Tibial nerve (tissue), 4 donors: ENCODE data around the gene TSPAN32. TPM values are rescaled to one million over a fixed set of nuclear protein-coding genes. Genes with fewer than 3 reads are reported as not detected.

Experiments used
- DNase-seq, 2 donors: peaks; one replicate each; pipeline ENCODE4 v3.0.0-alpha.2; 2019; ENCODE audit warnings: low spot score in 2 of 2
- H3K27ac ChIP-seq, 4 donors: fragments of 200-600 bp; sonication (generic) in 3 of 4; one replicate each; pipeline ENCODE4 v1.5.1; 2017 to 2019; ENCODE audit warnings: mild to moderate bottlenecking in 1 of 4
- H3K27me3 ChIP-seq, 2 donors: fragments of 200-600 bp; sonication (generic) in 1 of 2; one replicate each; pipeline versions ENCODE4 v1.5.1 to v1.6.0; 2017 to 2019
- H3K36me3 ChIP-seq, 3 donors: fragments of 200-600 bp; sonication (generic); one replicate each; pipeline ENCODE4 v1.5.1; 2018 to 2019
- H3K4me1 ChIP-seq, 4 donors: fragments of 200-600 bp; sonication (generic) in 3 of 4; one replicate each; pipeline ENCODE4 v1.5.1; 2017 to 2019
- H3K4me3 ChIP-seq, 4 donors: fragments of 200-600 bp; sonication (generic) in 3 of 4; one replicate each; pipeline ENCODE4 v1.5.1; 2017 to 2019; ENCODE audit warnings: mild to moderate bottlenecking in 1 of 4, moderate library complexity in 1 of 4
- H3K9me3 ChIP-seq, 4 donors: fragments of 200-600 bp; sonication (generic) in 3 of 4; one replicate each; pipeline ENCODE4 v1.5.1; 2017 to 2019
- CTCF ChIP-seq, 5 experiments: fragments of 200-600 bp in 3 of 5; fragments of 450-650 bp in 2 of 5; sonication (generic) in 3 of 5; IDR thresholded peaks; one replicate each; pipeline ENCODE4 v1.5.1; 2016 to 2019; ENCODE audit warnings: antibody characterized with exemption in 5 of 5, mild to moderate bottlenecking in 3 of 5, moderate library complexity in 2 of 5
- EP300 ChIP-seq, 2 donors: sonication (generic); formaldehyde crosslinking; IDR thresholded peaks; one replicate each; pipeline ENCODE4 v1.6.1; 2017; ENCODE audit warnings: antibody characterized with exemption in 2 of 2, mild to moderate bottlenecking in 1 of 2
- POLR2A ChIP-seq, 2 donors: fragments of 450-650 bp; IDR thresholded peaks; one replicate each; pipeline ENCODE4 v1.6.1; 2017; ENCODE audit warnings: antibody characterized with exemption in 2 of 2, mild to moderate bottlenecking in 2 of 2, moderate library complexity in 2 of 2
- WGBS, 2 donors: methylation state at CpG; one replicate each; pipeline ENCODE4 v1.1.5; 2018; 5-methylcytosine and 5-hydroxymethylcytosine counted together
- total RNA-seq, 4 donors: library from RNA; depleted of rRNA; stranded (reverse); fragments of >200 nt; gene quantifications; one replicate each; pipeline ENCODE4 v1.1.0, GENCODE V29; 2016

Gene TSPAN32
- total RNA-seq, 4 donors from 2014 or later, result 1.8 to 9.0 (median 5.8) TPM

GRCh38 chr11:2261436-2262230 is 40.2 kb upstream of the TSPAN32 start:
- no peaks in the 10 kb centered on the region for H3K27me3 ChIP-seq
- no peak overlapping the region for H3K27ac ChIP-seq
- H3K4me3 ChIP-seq, result no peak overlapping the region
- no peaks in the 10 kb centered on the region for H3K4me1 ChIP-seq
- no peak for DNase-seq
- TF ChIP-seq POLR2A (IDR thresholded peaks at IDR 0.05), result no peak
- TF ChIP-seq EP300 (IDR thresholded peaks at IDR 0.05), result no peak
- TF ChIP-seq CTCF (IDR thresholded peaks at IDR 0.05), result no peak
- H3K9me3 ChIP-seq, result no peaks in the 10 kb centered on the region
- H3K36me3 ChIP-seq, result no peaks in the 10 kb centered on the region
- 70 to 72% methylated on average over 20 of the region's 21 CpGs for WGBS, 2 donors

GRCh38 chr11:2262301-2263070 is 39.3 kb upstream of the TSPAN32 start:
- 82 to 87% methylated on average over 18 of the region's 18 CpGs for WGBS, 2 donors
- Histone ChIP-seq H3K4me1 (no peaks in the 10 kb centered on the region), H3K27ac (no peak overlapping the region), H3K4me3 (no peak overlapping the region), H3K9me3 (no peaks in the 10 kb centered on the region), H3K27me3 (no peaks in the 10 kb centered on the region), H3K36me3 (no peaks in the 10 kb centered on the region)
- TF ChIP-seq CTCF (IDR thresholded peaks at IDR 0.05) (no peak), POLR2A (IDR thresholded peaks at IDR 0.05) (no peak), EP300 (IDR thresholded peaks at IDR 0.05) (no peak)
- DNase-seq, result no peak

DNA sequence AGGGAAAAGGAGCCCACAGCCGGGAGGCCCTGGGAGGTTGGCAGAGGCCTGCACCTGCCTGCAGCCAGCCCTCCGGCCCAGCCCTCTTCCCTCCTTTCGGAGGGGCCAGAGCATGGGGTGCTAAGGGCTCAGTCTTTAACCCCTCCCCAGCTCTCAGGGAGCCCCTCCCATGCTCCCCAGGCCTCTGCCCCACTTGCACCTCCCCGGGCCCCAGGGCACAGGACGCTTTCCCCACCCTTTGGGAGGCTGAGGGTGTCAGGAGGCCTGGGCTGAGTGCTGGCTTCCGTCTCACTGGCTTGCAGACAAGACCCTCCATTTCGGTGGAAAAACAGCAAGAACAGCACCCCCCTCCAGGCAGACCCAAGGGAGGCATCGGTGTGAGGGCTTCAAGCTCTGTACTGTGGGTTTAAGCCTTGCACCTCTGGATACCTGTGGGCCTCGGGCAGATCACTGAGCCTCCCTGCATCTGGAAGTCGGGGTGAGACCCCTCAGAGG is 38.7 kb upstream of the TSPAN32 start:
- no peaks in the 10 kb centered on the region for H3K4me1 ChIP-seq
- H3K36me3 ChIP-seq, result no peaks in the 10 kb centered on the region
- WGBS, 2 donors, result 80 to 83% methylated on average over 9 to 10 of the region's 10 CpGs
- no peak overlapping the region for H3K4me3 ChIP-seq
- no peaks in the 10 kb centered on the region for H3K9me3 ChIP-seq
- no peak overlapping the region for H3K27ac ChIP-seq
- peaks cover 0 to 2% of the 10 kb centered on the region in 2 donors for H3K27me3 ChIP-seq
- TF ChIP-seq EP300 (IDR thresholded peaks at IDR 0.05) (no peak), CTCF (IDR thresholded peaks at IDR 0.05) (no peak)
- no peak for DNase-seq

- Histone ChIP-seq H3K9me3 (no peaks in the 10 kb centered on the region), H3K36me3 (no peaks in the 10 kb centered on the region), H3K4me3 (no peak overlapping the region), H3K27ac (no peak overlapping the region), H3K4me1 (peaks cover 0 to 5% (median 0%) of the 10 kb centered on the region in 4 donors), H3K27me3 (peaks cover 0 to 9% of the 10 kb centered on the region in 2 donors)
- WGBS, 2 donors, result 94 to 98% methylated on average over 3 to 12 of the region's 13 CpGs
- DNase-seq, result no peak
- no peak for TF ChIP-seq EP300 (IDR thresholded peaks at IDR 0.05)
- no peak for TF ChIP-seq POLR2A (IDR thresholded peaks at IDR 0.05)
- no peak for TF ChIP-seq CTCF (IDR thresholded peaks at IDR 0.05)
These were observed 38.0 kb upstream of the TSPAN32 start for GRCh38 chr11:2263724-2264360.
